H9 (cell line): ENCODE measurements around the gene RNF149. TPM values are rescaled to one million over a fixed set of nuclear protein-coding genes. Genes with fewer than 3 reads are reported as not detected.

Experiments
- DNase-seq: peaks from one replicate; pipeline ENCODE4 v3.0.0-alpha.2; 2017
- H2AFZ ChIP-seq: one replicate; pipeline ENCODE4 v1.6.1; 2013; ENCODE audit warnings: mild to moderate bottlenecking, low read length, control low read depth, moderate library complexity
- H2AK5ac ChIP-seq: 2 replicates; pipeline ENCODE4 v1.6.1; 2013; ENCODE audit warnings: low read length, control low read depth, mixed read lengths; ENCODE audit not compliant: insufficient read length
- H2BK120ac ChIP-seq: one replicate; pipeline ENCODE4 v1.6.1; 2013; ENCODE audit warnings: low read depth, mild to moderate bottlenecking, low read length, control low read depth, inconsistent platforms; ENCODE audit not compliant: poor library complexity, severe bottlenecking
- H2BK12ac ChIP-seq: 2 replicates; pipeline ENCODE4 v1.6.1; 2013; ENCODE audit warnings: low read length, control low read depth, mixed read lengths, low read depth; ENCODE audit not compliant: insufficient read length
- H2BK15ac ChIP-seq: 2 replicates; pipeline ENCODE4 v1.6.1; 2013; ENCODE audit warnings: low read depth, low read length, control low read depth
- H2BK20ac ChIP-seq: one replicate; pipeline ENCODE4 v1.6.1; 2013; ENCODE audit warnings: low read depth, mild to moderate bottlenecking, low read length, control low read depth, inconsistent platforms; ENCODE audit not compliant: poor library complexity, severe bottlenecking
- H2BK5ac ChIP-seq: 2 replicates; pipeline ENCODE4 v1.6.1; 2013; ENCODE audit warnings: low read length, control low read depth, mixed read lengths; ENCODE audit not compliant: insufficient read length
- H3K14ac ChIP-seq: 2 replicates; pipeline ENCODE4 v1.6.1; 2013; ENCODE audit warnings: low read length, control low read depth; ENCODE audit not compliant: insufficient read depth
- H3K18ac ChIP-seq: 2 replicates; pipeline ENCODE4 v1.6.1; 2013; ENCODE audit warnings: low read depth, mild to moderate bottlenecking, mixed read lengths, low read length, control low read depth; ENCODE audit not compliant: insufficient read length
- H3K23ac ChIP-seq: 2 replicates; pipeline ENCODE4 v1.6.1; 2013; ENCODE audit warnings: low read length, control low read depth, mixed read lengths, low read depth; ENCODE audit not compliant: insufficient read length
- H3K23me2 ChIP-seq: 2 replicates; pipeline ENCODE4 v1.6.1; 2013; ENCODE audit warnings: low read depth, mild to moderate bottlenecking, mixed read lengths, low read length, control low read depth; ENCODE audit not compliant: insufficient read length, poor library complexity, severe bottlenecking
- H3K27ac ChIP-seq: 2 replicates; pipeline ENCODE4 v1.5.1; 2013; ENCODE audit warnings: low read length, control low read depth, mixed read lengths, low read depth; ENCODE audit not compliant: insufficient read length
- H3K27me3 ChIP-seq: 2 replicates; pipeline ENCODE4 v1.6.1; 2013; ENCODE audit warnings: low read length, control low read depth, inconsistent platforms; ENCODE audit not compliant: insufficient read depth
- H3K4ac ChIP-seq: 2 replicates; pipeline ENCODE4 v1.6.1; 2013; ENCODE audit warnings: low read depth, mild to moderate bottlenecking, control low read depth, inconsistent platforms, low read length, moderate library complexity
- H3K4me1 ChIP-seq: 2 replicates; pipeline ENCODE4 v1.6.1; 2013; ENCODE audit warnings: low read length, control low read depth, inconsistent platforms; ENCODE audit not compliant: insufficient read depth
- H3K4me2 ChIP-seq: 2 replicates; pipeline ENCODE4 v1.6.1; 2013; ENCODE audit warnings: low read length, control low read depth, mixed read lengths; ENCODE audit not compliant: insufficient read length, insufficient read depth
- H3K56ac ChIP-seq: 2 replicates; pipeline ENCODE4 v1.6.1; 2013; ENCODE audit warnings: low read depth, mild to moderate bottlenecking, mixed read lengths, low read length, control low read depth; ENCODE audit not compliant: insufficient read length
- H3K79me1 ChIP-seq: 2 replicates; pipeline ENCODE4 v1.6.1; 2013; ENCODE audit warnings: low read depth, mild to moderate bottlenecking, moderate library complexity, low read length, control low read depth, inconsistent platforms; ENCODE audit not compliant: insufficient read depth, poor library complexity, severe bottlenecking
- H3K79me2 ChIP-seq: 2 replicates; pipeline ENCODE4 v1.6.1; 2013; ENCODE audit warnings: low read length, control low read depth, inconsistent platforms; ENCODE audit not compliant: insufficient read depth
- H3K9ac ChIP-seq: 2 replicates; pipeline ENCODE4 v1.6.1; 2013; ENCODE audit warnings: low read length, control low read depth, mixed read lengths; ENCODE audit not compliant: insufficient read length; ENCODE audit errors: extremely low read depth
- H3K9me3 ChIP-seq: one replicate; pipeline ENCODE4 v1.6.1; 2013; ENCODE audit warnings: low read depth, low read length, inconsistent platforms; ENCODE audit not compliant: control insufficient read depth
- H3T11ph ChIP-seq: one replicate; pipeline ENCODE4 v1.6.1; 2013; ENCODE audit warnings: mild to moderate bottlenecking, low read length, control low read depth, inconsistent platforms
- H4K20me1 ChIP-seq: one replicate; pipeline ENCODE4 v1.6.1; 2013; ENCODE audit not compliant: control insufficient read depth, insufficient read length, insufficient read depth
- H4K5ac ChIP-seq: 2 replicates; pipeline ENCODE4 v1.6.1; 2013; ENCODE audit warnings: low read depth, mild to moderate bottlenecking, mixed read lengths, low read length, control low read depth; ENCODE audit not compliant: insufficient read length
- H4K8ac ChIP-seq: replicated peaks from 2 replicates; pipeline ENCODE4 v1.6.1; 2013; ENCODE audit warnings: low read length, control low read depth, mixed read lengths, low read depth; ENCODE audit not compliant: insufficient read length
- H4K91ac ChIP-seq: 2 replicates; pipeline ENCODE4 v1.6.1; 2013; ENCODE audit warnings: low read depth, mild to moderate bottlenecking, moderate library complexity, mixed read lengths, low read length, control low read depth; ENCODE audit not compliant: insufficient read length
- H3K27ac Mint-ChIP-seq, 3 experiments: 2 replicates in 2 of 3; 3 replicates in 1 of 3; pipeline ENCODE4 v1.8.0; 2020 to 2021; ENCODE audit warnings: mixed read lengths in 3 of 3, mild to moderate bottlenecking in 1 of 3, moderate library complexity in 1 of 3
- H3K27me3 Mint-ChIP-seq: 2 replicates; pipeline ENCODE4 v1.8.0; 2021; ENCODE audit warnings: low read depth, mild to moderate bottlenecking, moderate library complexity, mixed read lengths
- H3K36me3 Mint-ChIP-seq, 3 experiments: 2 replicates in 2 of 3; 3 replicates in 1 of 3; pipeline ENCODE4 v1.8.0; 2020 to 2021; ENCODE audit warnings: low read depth in 3 of 3, mixed read lengths in 3 of 3; ENCODE audit not compliant: insufficient read depth in 1 of 3
- H3K4me1 Mint-ChIP-seq, 2 experiments: 2 replicates each; pipeline ENCODE4 v1.8.0; 2020; ENCODE audit warnings: mixed read lengths in 2 of 2
- H3K4me3 Mint-ChIP-seq, 2 experiments: 2 replicates in 1 of 2; 3 replicates in 1 of 2; pipeline ENCODE4 v1.8.0; 2020 to 2021; ENCODE audit warnings: mild to moderate bottlenecking in 2 of 2, mixed read lengths in 2 of 2, moderate library complexity in 1 of 2
- H3K9me3 Mint-ChIP-seq, 2 experiments: 2 replicates in 1 of 2; 3 replicates in 1 of 2; pipeline ENCODE4 v1.8.0; 2020; ENCODE audit warnings: mild to moderate bottlenecking in 2 of 2, mixed read lengths in 2 of 2, moderate library complexity in 1 of 2
- CTCF ChIP-seq: fragments of 200-600 bp; sonication (generic); conservative IDR thresholded peaks from 3 replicates; pipeline ENCODE4 v1.8.0; 2021; ENCODE audit warnings: antibody characterized with exemption, mild to moderate bottlenecking
- WGBS: extraction: QIAGEN DNeasy Blood & Tissue Kit; methylation state at CpG from one replicate; pipeline ENCODE4 v1.1.7; 2013; ENCODE audit warnings: missing lambda C conversion rate, low lambda C conversion rate, mixed read lengths; ENCODE audit not compliant: insufficient read length; ENCODE audit errors: extremely low coverage; 5-methylcytosine and 5-hydroxymethylcytosine counted together
- total RNA-seq: library from RNA; stranded (reverse); gene quantifications from 2 replicates; pipeline ENCODE4 v1.2.1, GENCODE V29; 2021

The RNF149 gene
- total RNA-seq, 1 experiment from 2014 or later, result 18.0 TPM

- no peak overlapping the region for H3K27ac Mint-ChIP-seq
- Histone ChIP-seq H3K4ac (no peak overlapping the region), H3K4me1 (no peaks in the 10 kb centered on the region), H2BK15ac (no peak overlapping the region), H3K9me3 (no peaks in the 10 kb centered on the region), H3K56ac (no peak overlapping the region), H3K18ac (no peak overlapping the region), H2AK5ac (no peak overlapping the region), H3K23me2 (no peaks in the 10 kb centered on the region), H2BK5ac (no peak overlapping the region), H2BK120ac (no peak overlapping the region), H3K14ac (no peak overlapping the region), H3K79me2 (no peaks in the 10 kb centered on the region), H4K8ac (no peak overlapping the region), H3K9ac (no peak overlapping the region), H4K5ac (no peak overlapping the region), H2BK20ac (no peak overlapping the region), H2BK12ac (no peak overlapping the region), H3K27ac (no peak overlapping the region), H4K20me1 (no peaks in the 10 kb centered on the region), H3K79me1 (no peaks in the 10 kb centered on the region), H3K23ac (no peak overlapping the region), H3T11ph (no peak overlapping the region), H2AFZ (no peak overlapping the region), H3K4me2 (no peak overlapping the region), H3K27me3 (no peaks in the 10 kb centered on the region), H4K91ac (no peak overlapping the region)
- no peaks in the 10 kb centered on the region for H3K27me3 Mint-ChIP-seq
- DNase-seq, result no peak
- H3K9me3 Mint-ChIP-seq, result no peaks in the 10 kb centered on the region
- H3K36me3 Mint-ChIP-seq, result peaks cover 20 to 78% (median 73%) of the 10 kb centered on the region in 3 experiments; a peak in 6 of 7 replicates
- no CpG with 5 or more reads among the region's 4 CpGs for WGBS
- H3K4me3 Mint-ChIP-seq, result no peak overlapping the region
- H3K4me1 Mint-ChIP-seq, result no peaks in the 10 kb centered on the region
- TF ChIP-seq CTCF, result no peak
These were observed 27.0 kb downstream of the RNF149 start for GRCh38 chr2:101281482-101281881.
